ENCODE results near the gene REEP3. TPM values are rescaled to one million over a fixed set of nuclear protein-coding genes. Genes with fewer than 3 reads are reported as not detected.

Gene REEP3
- total and polyA plus RNA-seq, 2 of the 8 experiments (the other 6 are each of a cell fraction or from before 2014, with no cell fraction given) = 5.8 to 31.5 TPM

- Histone ChIP-seq H3K9ac (replicated peaks in 1 of 4; ENCODE audit: extremely low read depth in 1 of 4, low read depth in 3 of 4, low read length in 3 of 4) (no peak overlapping the region), H2BK20ac (ENCODE audit: low read length) (no peak overlapping the region), H2AFZ (ENCODE audit: low read length) (no peak overlapping the region), H3K9me3 (ENCODE audit: insufficient read depth in 2 of 2, low read depth in 1 of 2, low read length in 1 of 2) (no peaks in the 10 kb centered on the region), H2BK15ac (ENCODE audit: low read length) (no peak overlapping the region), H2BK5ac (ENCODE audit: low read depth, low read length) (no peak overlapping the region; the same call in 1 of the 2 replicates), H3K23ac (ENCODE audit: insufficient read length) (no peak overlapping the region), H3K4ac (replicated peaks; ENCODE audit: insufficient read length, low read depth, low read length) (no peak overlapping the region), H3K79me1 (ENCODE audit: low read depth, low read length) (no peaks in the 10 kb centered on the region; the same call in 1 of the 2 replicates), H3K4me1 (replicated peaks in 1 of 4; ENCODE audit: control insufficient read depth in 3 of 4, insufficient read depth in 4 of 4, low read length in 3 of 4) (no peaks in the 10 kb centered on the region), H3K18ac (ENCODE audit: extremely low read depth, low read length) (no peak overlapping the region), H3K36me3 (ENCODE audit: control insufficient read depth in 2 of 4, insufficient read depth in 4 of 4, low read length in 3 of 4) (peaks cover 0 to 16% (median 6%) of the 10 kb centered on the region in 4 experiments; a peak in 6 of 8 replicates), H2BK120ac (replicated peaks; ENCODE audit: low read depth, low read length) (no peak overlapping the region), H4K20me1 (replicated peaks in 1 of 2; ENCODE audit: control insufficient read depth in 1 of 2, insufficient read depth in 2 of 2, low read length in 2 of 2) (no peaks in the 10 kb centered on the region), H2BK12ac (ENCODE audit: low read depth, low read length) (no peak overlapping the region), H3K27me3 (replicated peaks in 1 of 4; ENCODE audit: control insufficient read depth in 3 of 4, extremely low read depth in 1 of 4, insufficient read depth in 3 of 4, low read length in 3 of 4) (no peaks in the 10 kb centered on the region), H3K79me2 (ENCODE audit: control insufficient read depth in 1 of 2, insufficient read depth in 2 of 2, low read length in 2 of 2) (peaks cover 0 to 2% of the 10 kb centered on the region in 2 experiments; a peak in 1 of 4 replicates), H3K14ac (ENCODE audit: insufficient read length) (no peak overlapping the region), H3K4me2 (ENCODE audit: insufficient read depth in 1 of 2, low read depth in 2 of 2, low read length in 2 of 2) (no peak overlapping the region), H4K8ac (ENCODE audit: extremely low read depth, insufficient read depth, low read length) (no peak overlapping the region), H3K27ac (ENCODE audit: low read depth, low read length) (no peak overlapping the region), H3K23me2 (ENCODE audit: low read depth, low read length) (no peaks in the 10 kb centered on the region), H4K91ac (replicated peaks; ENCODE audit: insufficient read length, low read length) (no peak overlapping the region), H3K4me3 (ENCODE audit: extremely low read depth in 1 of 4, insufficient read depth in 2 of 4, low read depth in 3 of 4, low read length in 4 of 4) (no peak overlapping the region), H3K56ac (replicated peaks; ENCODE audit: insufficient read length, low read depth, low read length) (no peak overlapping the region), H2AK5ac (ENCODE audit: low read depth, low read length) (no peak overlapping the region), H4K5ac (ENCODE audit: insufficient read length, low read depth, low read length) (no peak overlapping the region)
- CTCF ChIA-PET (ENCODE audit: partially characterized antibody) = interaction anchor here (3.0 kb wide), 1 partner anchor 122 kb away, joined by 15 read pairs; no protein-coding TSS in a partner anchor
- POLR2A ChIA-PET (ENCODE audit: partially characterized antibody) = no interaction called here
- TF ChIP-seq KDM4A (IDR thresholded peaks at IDR 0.05; ENCODE audit: low read depth, low read length, severe bottlenecking) = no peak
- no peak for FAIRE-seq
- no peak for DNase-seq (ENCODE audit: low read depth in 1 of 2, low spot score in 2 of 2)
- 71% methylated on average over 4 of the region's 4 CpGs; no CpG with 5 or more reads in 1 of the 2 experiments for WGBS, 2 experiments (ENCODE audit: extremely low coverage in 1 of 2, insufficient coverage in 1 of 2, insufficient read length in 1 of 2, insufficient replicate concordance in 2 of 2, low coverage in 1 of 2, low lambda C conversion rate in 2 of 2, missing lambda C conversion rate in 1 of 2)
Measured at GRCh38 chr10:63596924-63597323, 75.7 kb downstream of the REEP3 start.

All from H1 (cell line).